WTC11 (cell line): Measurements from ENCODE around the gene TSSK1B. TPM values are rescaled to one million over a fixed set of nuclear protein-coding genes. Genes with fewer than 3 reads are reported as not detected.

Experiments
- ATAC-seq: fragments of 200-7000 bp; cut with Tn5 transposase; 2 replicates; pipeline ENCODE4 v1.10.0; 2021; ENCODE audit warnings: mild to moderate bottlenecking, moderate library complexity
- CTCF ChIA-PET: fragments of 300-600 bp; sonication (Branson Sonifier 250); formaldehyde crosslinking; loops from one replicate; lab custom pipeline; 2021; ENCODE audit warnings: antibody characterized with exemption; lab: Charles Lee
- POLR2A ChIA-PET: fragments of 350-600 bp; sonication (Branson Sonifier 250); formaldehyde crosslinking; loops from one replicate; lab custom pipeline; 2021; ENCODE audit warnings: antibody characterized with exemption; lab: Charles Lee
- DNase-seq: peaks from one replicate; pipeline ENCODE4 v3.0.0; 2021; ENCODE audit warnings: low spot score
- H3K27ac Mint-ChIP-seq: 2 replicates; pipeline ENCODE4 v1.8.0; 2021; ENCODE audit warnings: mixed read lengths
- H3K27me3 Mint-ChIP-seq: 2 replicates; pipeline ENCODE4 v1.8.0; 2021; ENCODE audit warnings: low read depth, mild to moderate bottlenecking, moderate library complexity, mixed read lengths
- H3K36me3 Mint-ChIP-seq: 2 replicates; pipeline ENCODE4 v1.8.0; 2021; ENCODE audit warnings: mixed read lengths
- H3K4me1 Mint-ChIP-seq: 2 replicates; pipeline ENCODE4 v1.8.0; 2022; ENCODE audit warnings: mixed read lengths
- H3K4me3 Mint-ChIP-seq: 2 replicates; pipeline ENCODE4 v1.8.0; 2021; ENCODE audit warnings: mild to moderate bottlenecking, moderate library complexity, mixed read lengths
- H3K9me3 Mint-ChIP-seq: 2 replicates; pipeline ENCODE4 v1.8.0; 2021; ENCODE audit warnings: mixed read lengths
- ATF1 ChIP-seq: sonication (generic); formaldehyde crosslinking; IDR thresholded peaks from 2 replicates; pipeline ENCODE4 v1.8.1; 2023; ENCODE audit warnings: mild to moderate bottlenecking, moderate library complexity, missing genetic modification reagents
- CBFB ChIP-seq: sonication (generic); formaldehyde crosslinking; IDR thresholded peaks from 2 replicates; pipeline ENCODE4 v1.8.1; 2022; ENCODE audit warnings: mild to moderate bottlenecking, low read depth, missing genetic modification reagents
- FOXJ3 ChIP-seq: sonication (generic); formaldehyde crosslinking; IDR thresholded peaks from 2 replicates; pipeline ENCODE4 v1.9.0; 2021; ENCODE audit warnings: missing genetic modification reagents, mild to moderate bottlenecking, borderline replicate concordance
- FOXK1 ChIP-seq: sonication (generic); formaldehyde crosslinking; IDR thresholded peaks from 2 replicates; pipeline ENCODE4 v1.8.0; 2022; ENCODE audit warnings: mild to moderate bottlenecking, moderate library complexity, missing genetic modification reagents
- FOXP1 ChIP-seq: sonication (generic); formaldehyde crosslinking; IDR thresholded peaks from 2 replicates; pipeline ENCODE4 v1.8.0; 2022; ENCODE audit warnings: missing genetic modification reagents, mild to moderate bottlenecking, moderate library complexity, borderline replicate concordance
- GTF2I ChIP-seq: fragments of 250-450 bp; sonication (Bioruptor Pico); conservative IDR thresholded peaks from 2 replicates; pipeline ENCODE4 v1.4.0; 2021; ENCODE audit warnings: mild to moderate bottlenecking
- KAT7 ChIP-seq: sonication (generic); formaldehyde crosslinking; IDR thresholded peaks from 2 replicates; pipeline ENCODE4 v1.8.1; 2023; ENCODE audit warnings: missing genetic modification reagents, mild to moderate bottlenecking, borderline replicate concordance
- NR1H2 ChIP-seq: sonication (generic); formaldehyde crosslinking; IDR thresholded peaks from 2 replicates; pipeline ENCODE4 v1.9.0; 2021; ENCODE audit warnings: mild to moderate bottlenecking, moderate library complexity, missing genetic modification reagents
- RELA ChIP-seq: sonication (generic); formaldehyde crosslinking; IDR thresholded peaks from 2 replicates; pipeline ENCODE4 v1.8.1; 2022; ENCODE audit warnings: missing genetic modification reagents, mild to moderate bottlenecking, borderline replicate concordance
- SP1 ChIP-seq: sonication (generic); formaldehyde crosslinking; conservative IDR thresholded peaks from 2 replicates; pipeline ENCODE4 v1.8.1; 2022; ENCODE audit warnings: missing genetic modification reagents
- total RNA-seq: library from RNA; stranded (reverse); gene quantifications from 3 replicates; pipeline ENCODE4 v1.2.3, GENCODE V29; 2021
- TF ChIP-seq, protein P1 (sequence below): sonication (generic); formaldehyde crosslinking; IDR thresholded peaks from 2 replicates; pipeline ENCODE4 v1.8.1; 2023; ENCODE audit warnings: mild to moderate bottlenecking, moderate library complexity, missing genetic modification reagents
- TF ChIP-seq, protein P2 (sequence below): sonication (generic); formaldehyde crosslinking; IDR thresholded peaks from 2 replicates; pipeline ENCODE4 v1.8.0; 2022; ENCODE audit warnings: mild to moderate bottlenecking, missing genetic modification reagents
- TF ChIP-seq, protein P3 (sequence below): fragments of 250-450 bp; sonication (Bioruptor Pico); IDR thresholded peaks from 2 replicates; pipeline ENCODE4 v1.9.0; 2021; ENCODE audit warnings: mild to moderate bottlenecking
- TF ChIP-seq, protein P4 (sequence below): sonication (generic); formaldehyde crosslinking; IDR thresholded peaks from 2 replicates; pipeline ENCODE4 v1.8.0; 2022; ENCODE audit warnings: mild to moderate bottlenecking, missing genetic modification reagents
- TF ChIP-seq, protein P5 (sequence below): sonication (generic); formaldehyde crosslinking; IDR thresholded peaks from 2 replicates; pipeline ENCODE4 v1.8.0; 2022; ENCODE audit warnings: mild to moderate bottlenecking, missing genetic modification reagents
- TF ChIP-seq, protein P6 (sequence below): sonication (generic); formaldehyde crosslinking; IDR thresholded peaks from 2 replicates; pipeline ENCODE4 v1.8.1; 2023; ENCODE audit warnings: mild to moderate bottlenecking, missing genetic modification reagents
- TF ChIP-seq, protein P7 (sequence below): sonication (generic); formaldehyde crosslinking; IDR thresholded peaks from 2 replicates; pipeline ENCODE4 v1.8.1; 2023; ENCODE audit warnings: mild to moderate bottlenecking, missing genetic modification reagents, borderline replicate concordance
- TF ChIP-seq, protein P8 (sequence below): fragments of 250-450 bp; sonication (Bioruptor Pico); IDR thresholded peaks from 2 replicates; pipeline ENCODE4 v1.9.0; 2021; ENCODE audit warnings: moderate library complexity, mild to moderate bottlenecking, inconsistent platforms, borderline replicate concordance
- TF ChIP-seq, protein P9 (sequence below): sonication (generic); formaldehyde crosslinking; IDR thresholded peaks from 2 replicates; pipeline ENCODE4 v1.8.0; 2023; ENCODE audit warnings: missing genetic modification reagents

TSSK1B gene
- total RNA-seq, 1 experiment from 2014 or later = not detected

DNA sequence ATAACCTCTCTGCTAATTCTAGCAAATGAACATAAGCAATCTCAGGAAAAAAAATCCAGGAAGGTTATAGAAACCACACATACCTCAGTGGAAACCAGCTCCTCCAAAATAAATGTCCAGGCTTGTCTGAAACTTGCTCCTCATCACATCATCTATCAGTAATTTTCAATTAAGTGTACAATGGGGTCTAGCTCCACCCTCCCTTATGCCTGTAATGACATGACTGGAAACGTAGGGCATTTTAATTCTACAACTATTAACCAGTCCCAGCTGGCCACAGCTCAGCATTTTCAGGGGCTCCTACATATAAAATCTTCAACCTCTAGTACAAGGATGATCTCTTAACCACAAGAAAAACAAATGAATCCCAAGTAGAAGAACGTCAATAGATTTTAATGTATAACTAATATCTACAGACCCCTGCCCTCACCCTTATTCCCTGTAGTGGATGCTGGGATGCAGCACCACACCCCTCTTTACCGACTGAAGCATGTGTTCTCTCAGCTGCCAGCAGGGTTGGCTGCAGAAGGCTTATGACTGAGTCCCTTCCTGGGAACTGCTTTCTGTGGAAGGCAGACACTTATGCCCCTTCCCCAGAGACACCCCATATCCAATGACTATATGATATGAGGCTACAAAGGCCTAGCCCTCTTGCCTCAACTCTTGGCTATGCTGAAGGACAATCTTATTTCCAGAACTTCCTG, 6.8 kb downstream of the TSSK1B start:
- Mint-ChIP-seq H3K4me3 (no peak overlapping the region), H3K36me3 (no peaks in the 10 kb centered on the region), H3K27me3 (no peaks in the 10 kb centered on the region), H3K9me3 (no peaks in the 10 kb centered on the region), H3K4me1 (no peaks in the 10 kb centered on the region), H3K27ac (no peak overlapping the region)
- ATAC-seq (peak; percentile 84), DNase-seq (no peak)
- ChIA-PET CTCF (interaction anchor here (1.1 to 1.2 kb wide), 2 partner anchors 178 to 184 kb away, joined by 3 to 4 read pairs; no protein-coding TSS in a partner anchor), POLR2A (no interaction called here)
- TF ChIP-seq, protein P1, sequence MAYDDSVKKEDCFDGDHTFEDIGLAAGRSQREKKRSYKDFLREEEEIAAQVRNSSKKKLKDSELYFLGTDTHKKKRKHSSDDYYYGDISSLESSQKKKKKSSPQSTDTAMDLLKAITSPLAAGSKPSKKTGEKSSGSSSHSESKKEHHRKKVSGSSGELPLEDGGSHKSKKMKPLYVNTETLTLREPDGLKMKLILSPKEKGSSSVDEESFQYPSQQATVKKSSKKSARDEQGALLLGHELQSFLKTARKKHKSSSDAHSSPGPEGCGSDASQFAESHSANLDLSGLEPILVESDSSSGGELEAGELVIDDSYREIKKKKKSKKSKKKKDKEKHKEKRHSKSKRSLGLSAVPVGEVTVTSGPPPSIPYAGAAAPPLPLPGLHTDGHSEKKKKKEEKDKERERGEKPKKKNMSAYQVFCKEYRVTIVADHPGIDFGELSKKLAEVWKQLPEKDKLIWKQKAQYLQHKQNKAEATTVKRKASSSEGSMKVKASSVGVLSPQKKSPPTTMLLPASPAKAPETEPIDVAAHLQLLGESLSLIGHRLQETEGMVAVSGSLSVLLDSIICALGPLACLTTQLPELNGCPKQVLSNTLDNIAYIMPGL = no peak
- TF ChIP-seq RELA (CRISPR knock-in tag) (no peak), KAT7 (CRISPR knock-in tag) (no peak), GTF2I (CRISPR knock-in tag) (no peak), FOXK1 (CRISPR knock-in tag) (no peak), CBFB (CRISPR knock-in tag) (no peak), ATF1 (CRISPR knock-in tag) (no peak), NR1H2 (CRISPR knock-in tag) (no peak), SP1 (no peak), FOXP1 (CRISPR knock-in tag) (no peak), FOXJ3 (CRISPR knock-in tag) (no peak)
- TF ChIP-seq, protein P2, sequence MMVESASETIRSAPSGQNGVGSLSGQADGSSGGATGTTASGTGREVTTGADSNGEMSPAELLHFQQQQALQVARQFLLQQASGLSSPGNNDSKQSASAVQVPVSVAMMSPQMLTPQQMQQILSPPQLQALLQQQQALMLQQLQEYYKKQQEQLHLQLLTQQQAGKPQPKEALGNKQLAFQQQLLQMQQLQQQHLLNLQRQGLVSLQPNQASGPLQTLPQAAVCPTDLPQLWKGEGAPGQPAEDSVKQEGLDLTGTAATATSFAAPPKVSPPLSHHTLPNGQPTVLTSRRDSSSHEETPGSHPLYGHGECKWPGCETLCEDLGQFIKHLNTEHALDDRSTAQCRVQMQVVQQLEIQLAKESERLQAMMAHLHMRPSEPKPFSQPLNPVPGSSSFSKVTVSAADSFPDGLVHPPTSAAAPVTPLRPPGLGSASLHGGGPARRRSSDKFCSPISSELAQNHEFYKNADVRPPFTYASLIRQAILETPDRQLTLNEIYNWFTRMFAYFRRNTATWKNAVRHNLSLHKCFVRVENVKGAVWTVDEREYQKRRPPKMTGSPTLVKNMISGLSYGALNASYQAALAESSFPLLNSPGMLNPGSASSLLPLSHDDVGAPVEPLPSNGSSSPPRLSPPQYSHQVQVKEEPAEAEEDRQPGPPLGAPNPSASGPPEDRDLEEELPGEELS (CRISPR knock-in tag) = no peak
- TF ChIP-seq, protein P3, sequence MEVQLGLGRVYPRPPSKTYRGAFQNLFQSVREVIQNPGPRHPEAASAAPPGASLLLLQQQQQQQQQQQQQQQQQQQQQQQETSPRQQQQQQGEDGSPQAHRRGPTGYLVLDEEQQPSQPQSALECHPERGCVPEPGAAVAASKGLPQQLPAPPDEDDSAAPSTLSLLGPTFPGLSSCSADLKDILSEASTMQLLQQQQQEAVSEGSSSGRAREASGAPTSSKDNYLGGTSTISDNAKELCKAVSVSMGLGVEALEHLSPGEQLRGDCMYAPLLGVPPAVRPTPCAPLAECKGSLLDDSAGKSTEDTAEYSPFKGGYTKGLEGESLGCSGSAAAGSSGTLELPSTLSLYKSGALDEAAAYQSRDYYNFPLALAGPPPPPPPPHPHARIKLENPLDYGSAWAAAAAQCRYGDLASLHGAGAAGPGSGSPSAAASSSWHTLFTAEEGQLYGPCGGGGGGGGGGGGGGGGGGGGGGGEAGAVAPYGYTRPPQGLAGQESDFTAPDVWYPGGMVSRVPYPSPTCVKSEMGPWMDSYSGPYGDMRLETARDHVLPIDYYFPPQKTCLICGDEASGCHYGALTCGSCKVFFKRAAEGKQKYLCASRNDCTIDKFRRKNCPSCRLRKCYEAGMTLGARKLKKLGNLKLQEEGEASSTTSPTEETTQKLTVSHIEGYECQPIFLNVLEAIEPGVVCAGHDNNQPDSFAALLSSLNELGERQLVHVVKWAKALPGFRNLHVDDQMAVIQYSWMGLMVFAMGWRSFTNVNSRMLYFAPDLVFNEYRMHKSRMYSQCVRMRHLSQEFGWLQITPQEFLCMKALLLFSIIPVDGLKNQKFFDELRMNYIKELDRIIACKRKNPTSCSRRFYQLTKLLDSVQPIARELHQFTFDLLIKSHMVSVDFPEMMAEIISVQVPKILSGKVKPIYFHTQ (CRISPR knock-in tag) = no peak
- TF ChIP-seq, protein P4, sequence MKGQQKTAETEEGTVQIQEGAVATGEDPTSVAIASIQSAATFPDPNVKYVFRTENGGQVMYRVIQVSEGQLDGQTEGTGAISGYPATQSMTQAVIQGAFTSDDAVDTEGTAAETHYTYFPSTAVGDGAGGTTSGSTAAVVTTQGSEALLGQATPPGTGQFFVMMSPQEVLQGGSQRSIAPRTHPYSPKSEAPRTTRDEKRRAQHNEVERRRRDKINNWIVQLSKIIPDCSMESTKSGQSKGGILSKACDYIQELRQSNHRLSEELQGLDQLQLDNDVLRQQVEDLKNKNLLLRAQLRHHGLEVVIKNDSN = no peak
- TF ChIP-seq, protein P5, sequence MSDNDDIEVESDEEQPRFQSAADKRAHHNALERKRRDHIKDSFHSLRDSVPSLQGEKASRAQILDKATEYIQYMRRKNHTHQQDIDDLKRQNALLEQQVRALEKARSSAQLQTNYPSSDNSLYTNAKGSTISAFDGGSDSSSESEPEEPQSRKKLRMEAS (CRISPR knock-in tag) = no peak
- TF ChIP-seq, protein P6, sequence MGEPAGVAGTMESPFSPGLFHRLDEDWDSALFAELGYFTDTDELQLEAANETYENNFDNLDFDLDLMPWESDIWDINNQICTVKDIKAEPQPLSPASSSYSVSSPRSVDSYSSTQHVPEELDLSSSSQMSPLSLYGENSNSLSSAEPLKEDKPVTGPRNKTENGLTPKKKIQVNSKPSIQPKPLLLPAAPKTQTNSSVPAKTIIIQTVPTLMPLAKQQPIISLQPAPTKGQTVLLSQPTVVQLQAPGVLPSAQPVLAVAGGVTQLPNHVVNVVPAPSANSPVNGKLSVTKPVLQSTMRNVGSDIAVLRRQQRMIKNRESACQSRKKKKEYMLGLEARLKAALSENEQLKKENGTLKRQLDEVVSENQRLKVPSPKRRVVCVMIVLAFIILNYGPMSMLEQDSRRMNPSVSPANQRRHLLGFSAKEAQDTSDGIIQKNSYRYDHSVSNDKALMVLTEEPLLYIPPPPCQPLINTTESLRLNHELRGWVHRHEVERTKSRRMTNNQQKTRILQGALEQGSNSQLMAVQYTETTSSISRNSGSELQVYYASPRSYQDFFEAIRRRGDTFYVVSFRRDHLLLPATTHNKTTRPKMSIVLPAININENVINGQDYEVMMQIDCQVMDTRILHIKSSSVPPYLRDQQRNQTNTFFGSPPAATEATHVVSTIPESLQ (CRISPR knock-in tag) = no peak
- TF ChIP-seq, protein P7, sequence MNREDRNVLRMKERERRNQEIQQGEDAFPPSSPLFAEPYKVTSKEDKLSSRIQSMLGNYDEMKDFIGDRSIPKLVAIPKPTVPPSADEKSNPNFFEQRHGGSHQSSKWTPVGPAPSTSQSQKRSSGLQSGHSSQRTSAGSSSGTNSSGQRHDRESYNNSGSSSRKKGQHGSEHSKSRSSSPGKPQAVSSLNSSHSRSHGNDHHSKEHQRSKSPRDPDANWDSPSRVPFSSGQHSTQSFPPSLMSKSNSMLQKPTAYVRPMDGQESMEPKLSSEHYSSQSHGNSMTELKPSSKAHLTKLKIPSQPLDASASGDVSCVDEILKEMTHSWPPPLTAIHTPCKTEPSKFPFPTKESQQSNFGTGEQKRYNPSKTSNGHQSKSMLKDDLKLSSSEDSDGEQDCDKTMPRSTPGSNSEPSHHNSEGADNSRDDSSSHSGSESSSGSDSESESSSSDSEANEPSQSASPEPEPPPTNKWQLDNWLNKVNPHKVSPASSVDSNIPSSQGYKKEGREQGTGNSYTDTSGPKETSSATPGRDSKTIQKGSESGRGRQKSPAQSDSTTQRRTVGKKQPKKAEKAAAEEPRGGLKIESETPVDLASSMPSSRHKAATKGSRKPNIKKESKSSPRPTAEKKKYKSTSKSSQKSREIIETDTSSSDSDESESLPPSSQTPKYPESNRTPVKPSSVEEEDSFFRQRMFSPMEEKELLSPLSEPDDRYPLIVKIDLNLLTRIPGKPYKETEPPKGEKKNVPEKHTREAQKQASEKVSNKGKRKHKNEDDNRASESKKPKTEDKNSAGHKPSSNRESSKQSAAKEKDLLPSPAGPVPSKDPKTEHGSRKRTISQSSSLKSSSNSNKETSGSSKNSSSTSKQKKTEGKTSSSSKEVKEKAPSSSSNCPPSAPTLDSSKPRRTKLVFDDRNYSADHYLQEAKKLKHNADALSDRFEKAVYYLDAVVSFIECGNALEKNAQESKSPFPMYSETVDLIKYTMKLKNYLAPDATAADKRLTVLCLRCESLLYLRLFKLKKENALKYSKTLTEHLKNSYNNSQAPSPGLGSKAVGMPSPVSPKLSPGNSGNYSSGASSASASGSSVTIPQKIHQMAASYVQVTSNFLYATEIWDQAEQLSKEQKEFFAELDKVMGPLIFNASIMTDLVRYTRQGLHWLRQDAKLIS (CRISPR knock-in tag) = no peak
- TF ChIP-seq, protein P8, sequence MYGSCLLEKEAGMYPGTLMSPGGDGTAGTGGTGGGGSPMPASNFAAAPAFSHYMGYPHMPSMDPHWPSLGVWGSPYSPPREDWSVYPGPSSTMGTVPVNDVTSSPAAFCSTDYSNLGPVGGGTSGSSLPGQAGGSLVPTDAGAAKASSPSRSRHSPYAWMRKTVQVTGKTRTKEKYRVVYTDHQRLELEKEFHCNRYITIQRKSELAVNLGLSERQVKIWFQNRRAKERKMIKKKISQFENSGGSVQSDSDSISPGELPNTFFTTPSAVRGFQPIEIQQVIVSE = no peak
- TF ChIP-seq, protein P9, sequence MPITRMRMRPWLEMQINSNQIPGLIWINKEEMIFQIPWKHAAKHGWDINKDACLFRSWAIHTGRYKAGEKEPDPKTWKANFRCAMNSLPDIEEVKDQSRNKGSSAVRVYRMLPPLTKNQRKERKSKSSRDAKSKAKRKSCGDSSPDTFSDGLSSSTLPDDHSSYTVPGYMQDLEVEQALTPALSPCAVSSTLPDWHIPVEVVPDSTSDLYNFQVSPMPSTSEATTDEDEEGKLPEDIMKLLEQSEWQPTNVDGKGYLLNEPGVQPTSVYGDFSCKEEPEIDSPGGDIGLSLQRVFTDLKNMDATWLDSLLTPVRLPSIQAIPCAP (CRISPR knock-in tag) = no peak
